HepG2 (cell line): Measurements from ENCODE around the gene SLC19A1. TPM values are rescaled to one million over a fixed set of nuclear protein-coding genes. Genes with fewer than 3 reads are reported as not detected.

Experiments
- AGO1 ChIP-seq: fragments of 200-400 bp; formaldehyde crosslinking; IDR thresholded peaks from 2 replicates; pipeline ENCODE4 v1.6.1; 2017; ENCODE audit warnings: mild to moderate bottlenecking, low read depth, low read length, moderate library complexity; ENCODE audit not compliant: poor library complexity, severe bottlenecking
- ARNT2 ChIP-seq: sonication (generic); formaldehyde crosslinking; IDR thresholded peaks from 2 replicates; pipeline ENCODE4 v1.8.0; 2022; ENCODE audit warnings: mild to moderate bottlenecking, low read depth, missing genetic modification reagents, moderate library complexity
- CHCHD3 ChIP-seq: sonication (generic); formaldehyde crosslinking; IDR thresholded peaks from 2 replicates; pipeline ENCODE4 v1.8.0; 2022; ENCODE audit warnings: mild to moderate bottlenecking, missing genetic modification reagents, moderate library complexity
- FOSL2 ChIP-seq: sonication (generic); formaldehyde crosslinking; IDR thresholded peaks from 2 replicates; pipeline ENCODE4 v1.4.0; 2020; ENCODE audit warnings: missing genetic modification reagents
- GTF2F1 ChIP-seq: fragments of 150-350 bp; IDR thresholded peaks from 2 replicates; pipeline ENCODE4 v1.6.1; 2014; ENCODE audit warnings: low read length
- GZF1 ChIP-seq: sonication (generic); formaldehyde crosslinking; IDR thresholded peaks from 2 replicates; pipeline ENCODE4 v1.5.1; 2020; ENCODE audit warnings: mild to moderate bottlenecking, missing genetic modification reagents
- HNRNPL ChIP-seq: fragments of 200-400 bp; formaldehyde crosslinking; IDR thresholded peaks from 2 replicates; pipeline ENCODE4 v1.6.1; 2017; ENCODE audit warnings: mild to moderate bottlenecking, low read depth, low read length
- ISL2 ChIP-seq: sonication (generic); formaldehyde crosslinking; IDR thresholded peaks from 2 replicates; pipeline ENCODE4 v1.5.0; 2020; ENCODE audit warnings: missing genetic modification reagents
- MEIS1 ChIP-seq: sonication (generic); formaldehyde crosslinking; IDR thresholded peaks from 2 replicates; pipeline ENCODE4 v1.9.0; 2021; ENCODE audit warnings: mild to moderate bottlenecking, missing genetic modification reagents, moderate library complexity, borderline replicate concordance
- MEIS2 ChIP-seq: sonication (generic); formaldehyde crosslinking; IDR thresholded peaks from 2 replicates; pipeline ENCODE4 v1.9.0; 2021; ENCODE audit warnings: mild to moderate bottlenecking, missing genetic modification reagents
- NFYC ChIP-seq: IDR thresholded peaks from 2 replicates; pipeline ENCODE4 v1.6.1; 2016; ENCODE audit warnings: missing genetic modification reagents, missing compliant biosample characterization
- NR2F1 ChIP-seq, 2 experiments: fragments of 450-650 bp in 1 of 2; formaldehyde crosslinking in 1 of 2; IDR thresholded peaks; 2 replicates each; pipeline versions ENCODE4 v1.5.0 to v1.6.1; 2016 to 2020; ENCODE audit warnings: mild to moderate bottlenecking in 1 of 2, missing compliant biosample characterization in 1 of 2, missing genetic modification reagents in 1 of 2, moderate library complexity in 1 of 2
- NRL ChIP-seq: sonication (generic); formaldehyde crosslinking; IDR thresholded peaks from 2 replicates; pipeline ENCODE4 v1.5.0; 2020; ENCODE audit warnings: missing genetic modification reagents, mild to moderate bottlenecking, moderate library complexity, borderline replicate concordance
- PAF1 ChIP-seq: IDR thresholded peaks from 2 replicates; pipeline ENCODE4 v1.6.1; 2016; ENCODE audit warnings: missing genetic modification reagents, missing compliant biosample characterization
- REL ChIP-seq: sonication (generic); formaldehyde crosslinking; conservative IDR thresholded peaks from 2 replicates; pipeline ENCODE4 v1.8.0; 2022; ENCODE audit warnings: mild to moderate bottlenecking, missing genetic modification reagents, moderate library complexity
- SMAD1 ChIP-seq: sonication (generic); formaldehyde crosslinking; IDR thresholded peaks from 2 replicates; pipeline ENCODE4 v1.4.0; 2020; ENCODE audit warnings: missing genetic modification reagents, low read depth, mild to moderate bottlenecking, borderline replicate concordance
- TEAD3 ChIP-seq: optimal IDR thresholded peaks from 2 replicates; pipeline ENCODE3; 2016; ENCODE audit warnings: borderline replicate concordance
- THAP11 ChIP-seq: IDR thresholded peaks from 2 replicates; pipeline ENCODE4 v1.6.1; 2016; ENCODE audit warnings: missing biosample characterization, missing genetic modification reagents
- THAP8 ChIP-seq: sonication (generic); formaldehyde crosslinking; IDR thresholded peaks from 2 replicates; pipeline ENCODE4 v1.5.1; 2020; ENCODE audit warnings: missing genetic modification reagents, mild to moderate bottlenecking, borderline replicate concordance
- ZNF234 ChIP-seq: sonication (generic); formaldehyde crosslinking; conservative IDR thresholded peaks from 2 replicates; pipeline ENCODE4 v1.5.1; 2020; ENCODE audit warnings: mild to moderate bottlenecking, missing genetic modification reagents
- ZNF580 ChIP-seq: IDR thresholded peaks from 2 replicates; pipeline ENCODE4 v1.6.1; 2016; ENCODE audit warnings: low read depth, borderline replicate concordance
- ZNF7 ChIP-seq: IDR thresholded peaks from 2 replicates; pipeline ENCODE4 v1.6.1; 2016; ENCODE audit warnings: missing biosample characterization, missing genetic modification reagents
- polyA plus RNA-seq, 8 experiments: library from polyadenylated mRNA; depleted of rRNA in 3 of 8; stranded (reverse) in 7 of 8; unstranded in 1 of 8; fragments of >200 nt; fragmentation: Illumina TruSeq in 4 of 8; extraction: Trizol in 4 of 8; gene quantifications; 2 replicates each; pipeline versions ENCODE4 v1.2.1 to v1.2.3, GENCODE V29; 2011 to 2016; ENCODE audit warnings: low read depth in 4 of 8, missing spikeins in 1 of 8, mixed read lengths in 1 of 8; ENCODE audit not compliant: insufficient read depth in 1 of 8
- total RNA-seq, 5 experiments: library from RNA; depleted of rRNA; stranded (reverse); fragments of >200 nt; fragmentation: Illumina TruSeq; extraction: Trizol; gene quantifications; 2 replicates each; pipeline ENCODE4 v1.2.3, GENCODE V29; 2016; ENCODE audit warnings: low read depth in 1 of 5
- TF ChIP-seq, protein P1 (sequence below): sonication (generic); formaldehyde crosslinking; IDR thresholded peaks from 2 replicates; pipeline ENCODE4 v1.5.1; 2020; ENCODE audit warnings: missing genetic modification reagents, mild to moderate bottlenecking, borderline replicate concordance
- TF ChIP-seq, protein P2 (sequence below): sonication (generic); formaldehyde crosslinking; IDR thresholded peaks from 2 replicates; pipeline ENCODE4 v1.8.0; 2023; ENCODE audit warnings: mild to moderate bottlenecking, missing genetic modification reagents
- TF ChIP-seq, protein P3 (sequence below): sonication (generic); formaldehyde crosslinking; IDR thresholded peaks from 2 replicates; pipeline ENCODE4 v1.8.0; 2022; ENCODE audit warnings: mild to moderate bottlenecking, missing genetic modification reagents, moderate library complexity

Gene SLC19A1
- total and polyA plus RNA-seq, 2 of the 13 experiments (the other 11 are each of a cell fraction or from before 2014, with no cell fraction given) = 21.8 to 23.0 TPM

- TF ChIP-seq THAP11 (peak; percentile 33; the same call in 1 of the 2 replicates), CHCHD3 (CRISPR knock-in tag) (no peak), ARNT2 (CRISPR knock-in tag) (peak; percentile 44; the same call in 1 of the 2 replicates), HNRNPL (peak; percentile 95), ZNF234 (no peak), ZNF580 (CRISPR knock-in tag) (no peak), TEAD3 (CRISPR knock-in tag) (peak; percentile 49), GTF2F1 (no peak), FOSL2 (CRISPR knock-in tag) (peak; percentile 31; the same call in 1 of the 2 replicates), SMAD1 (CRISPR knock-in tag) (no peak), REL (CRISPR knock-in tag) (no peak; the same call in 1 of the 2 replicates), AGO1 (peak; percentile 63), ISL2 (CRISPR knock-in tag) (peak; percentile 29; the same call in 1 of the 2 replicates), MEIS1 (CRISPR knock-in tag) (no peak), THAP8 (CRISPR knock-in tag) (no peak), NFYC (CRISPR knock-in tag) (no peak), GZF1 (CRISPR knock-in tag) (no peak), NRL (CRISPR knock-in tag) (no peak), PAF1 (CRISPR knock-in tag) (no peak; the same call in 1 of the 2 replicates), NR2F1 (CRISPR knock-in tag; IDR thresholded peaks at IDR 0.05) (peak; percentile 65 to 84), MEIS2 (CRISPR knock-in tag) (no peak), ZNF7 (CRISPR knock-in tag) (no peak)
- TF ChIP-seq, protein P1, sequence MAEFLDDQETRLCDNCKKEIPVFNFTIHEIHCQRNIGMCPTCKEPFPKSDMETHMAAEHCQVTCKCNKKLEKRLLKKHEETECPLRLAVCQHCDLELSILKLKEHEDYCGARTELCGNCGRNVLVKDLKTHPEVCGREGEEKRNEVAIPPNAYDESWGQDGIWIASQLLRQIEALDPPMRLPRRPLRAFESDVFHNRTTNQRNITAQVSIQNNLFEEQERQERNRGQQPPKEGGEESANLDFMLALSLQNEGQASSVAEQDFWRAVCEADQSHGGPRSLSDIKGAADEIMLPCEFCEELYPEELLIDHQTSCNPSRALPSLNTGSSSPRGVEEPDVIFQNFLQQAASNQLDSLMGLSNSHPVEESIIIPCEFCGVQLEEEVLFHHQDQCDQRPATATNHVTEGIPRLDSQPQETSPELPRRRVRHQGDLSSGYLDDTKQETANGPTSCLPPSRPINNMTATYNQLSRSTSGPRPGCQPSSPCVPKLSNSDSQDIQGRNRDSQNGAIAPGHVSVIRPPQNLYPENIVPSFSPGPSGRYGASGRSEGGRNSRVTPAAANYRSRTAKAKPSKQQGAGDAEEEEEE = no peak
- TF ChIP-seq, protein P2, sequence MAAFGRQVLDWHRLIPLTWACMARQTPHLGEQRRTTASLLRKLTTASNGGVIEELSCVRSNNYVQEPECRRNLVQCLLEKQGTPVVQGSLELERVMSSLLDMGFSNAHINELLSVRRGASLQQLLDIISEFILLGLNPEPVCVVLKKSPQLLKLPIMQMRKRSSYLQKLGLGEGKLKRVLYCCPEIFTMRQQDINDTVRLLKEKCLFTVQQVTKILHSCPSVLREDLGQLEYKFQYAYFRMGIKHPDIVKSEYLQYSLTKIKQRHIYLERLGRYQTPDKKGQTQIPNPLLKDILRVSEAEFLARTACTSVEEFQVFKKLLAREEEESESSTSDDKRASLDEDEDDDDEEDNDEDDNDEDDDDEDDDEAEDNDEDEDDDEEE (CRISPR knock-in tag) = no peak
- TF ChIP-seq, protein P3, sequence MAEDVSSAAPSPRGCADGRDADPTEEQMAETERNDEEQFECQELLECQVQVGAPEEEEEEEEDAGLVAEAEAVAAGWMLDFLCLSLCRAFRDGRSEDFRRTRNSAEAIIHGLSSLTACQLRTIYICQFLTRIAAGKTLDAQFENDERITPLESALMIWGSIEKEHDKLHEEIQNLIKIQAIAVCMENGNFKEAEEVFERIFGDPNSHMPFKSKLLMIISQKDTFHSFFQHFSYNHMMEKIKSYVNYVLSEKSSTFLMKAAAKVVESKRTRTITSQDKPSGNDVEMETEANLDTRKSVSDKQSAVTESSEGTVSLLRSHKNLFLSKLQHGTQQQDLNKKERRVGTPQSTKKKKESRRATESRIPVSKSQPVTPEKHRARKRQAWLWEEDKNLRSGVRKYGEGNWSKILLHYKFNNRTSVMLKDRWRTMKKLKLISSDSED (CRISPR knock-in tag) = 0 out of 2 replicates have a peak, but pooled peaks have one; percentile 28
Measured at GRCh38 chr21:45472445-45473365, 69.5 kb downstream of the SLC19A1 start (continued).
